Duodenal mucosa (tissue), 2 donors: ENCODE measurements around the gene SORCS2.
"Not testable (repeated sequence)": the region's sequence is repeated elsewhere in the genome, so short reads cannot be mapped to it uniquely, and the experiment has no call there.

Experiments
- H3K27ac ChIP-seq: one replicate; pipeline ENCODE4 v1.7.0; 2013; ENCODE audit warnings: low read depth, low read length
- H3K27me3 ChIP-seq, 2 donors: one replicate each; pipeline ENCODE4 v1.7.0; 2013; ENCODE audit warnings: low read length in 2 of 2, control low read depth in 1 of 2; ENCODE audit not compliant: insufficient read depth in 2 of 2, control insufficient read depth in 1 of 2
- H3K36me3 ChIP-seq, 2 donors: one replicate each; pipeline ENCODE4 v1.7.0; 2013; ENCODE audit warnings: low read length in 2 of 2, control low read depth in 1 of 2; ENCODE audit not compliant: insufficient read depth in 2 of 2, control insufficient read depth in 1 of 2
- H3K4me1 ChIP-seq, 2 donors: one replicate each; pipeline ENCODE4 v1.7.0; 2013; ENCODE audit warnings: low read length in 2 of 2, control low read depth in 1 of 2; ENCODE audit not compliant: insufficient read depth in 2 of 2, control insufficient read depth in 1 of 2
- H3K4me3 ChIP-seq, 2 donors: one replicate each; pipeline ENCODE4 v1.7.0; 2013; ENCODE audit warnings: low read length in 2 of 2, low read depth in 1 of 2
- H3K9ac ChIP-seq, 2 donors: one replicate each; pipeline ENCODE4 v1.7.0; 2013; ENCODE audit warnings: low read length in 2 of 2, low read depth in 1 of 2
- H3K9me3 ChIP-seq, 2 donors: one replicate each; pipeline ENCODE4 v1.7.0; 2013; ENCODE audit warnings: low read length in 2 of 2, control low read depth in 1 of 2; ENCODE audit not compliant: control insufficient read depth in 1 of 2

The SORCS2 gene

GRCh38 chr4:7160439-7160838 lies 31.9 kb upstream of the SORCS2 start:
- Histone ChIP-seq H3K36me3 (no peaks in the 10 kb centered on the region), H3K27me3 (no peaks in the 10 kb centered on the region), H3K4me3 (no peak overlapping the region), H3K9ac (no peak overlapping the region), H3K4me1 (peaks cover 7 to 9% of the 10 kb centered on the region in 2 donors), H3K27ac (no peak overlapping the region), H3K9me3 (no peaks in the 10 kb centered on the region)

- Histone ChIP-seq H3K9me3 (no peaks in the 10 kb centered on the region), H3K4me3 (no peak overlapping the region), H3K9ac (no peak overlapping the region), H3K27ac (no peak overlapping the region), H3K4me1 (peaks cover 5 to 7% of the 10 kb centered on the region in 2 donors), H3K27me3 (no peaks in the 10 kb centered on the region), H3K36me3 (no peaks in the 10 kb centered on the region)
Measured at GRCh38 chr4:7160951-7161440, 31.3 kb upstream of the SORCS2 start.

- Histone ChIP-seq H3K27ac (no peak overlapping the region), H3K36me3 (no peaks in the 10 kb centered on the region), H3K4me3 (no peak overlapping the region), H3K9me3 (no peaks in the 10 kb centered on the region), H3K4me1 (peaks cover 6 to 7% of the 10 kb centered on the region in 2 donors), H3K27me3 (no peaks in the 10 kb centered on the region), H3K9ac (no peak overlapping the region)
Measured at GRCh38 chr4:7161721-7162214, 30.6 kb upstream of the SORCS2 start.

- not testable (repeated sequence) for H3K4me3 ChIP-seq, H3K27me3 ChIP-seq, H3K36me3 ChIP-seq, H3K9me3 ChIP-seq, H3K27ac ChIP-seq, H3K9ac ChIP-seq
- H3K4me1 ChIP-seq = peaks cover 4 to 19% of the 10 kb centered on the region in 2 donors
Measured at GRCh38 chr4:7165056-7165873, 27.1 kb upstream of the SORCS2 start.

GRCh38 chr4:7165874-7166201 lies 26.5 kb upstream of the SORCS2 start:
- Histone ChIP-seq H3K4me3 (no peak overlapping the region), H3K9me3 (no peaks in the 10 kb centered on the region), H3K27me3 (no peaks in the 10 kb centered on the region), H3K36me3 (no peaks in the 10 kb centered on the region), H3K4me1 (peaks cover 4 to 16% of the 10 kb centered on the region in 2 donors), H3K27ac (no peak overlapping the region), H3K9ac (no peak overlapping the region)

- Histone ChIP-seq H3K27me3 (no peaks in the 10 kb centered on the region), H3K27ac (no peak overlapping the region), H3K36me3 (no peaks in the 10 kb centered on the region), H3K4me3 (no peak overlapping the region), H3K4me1 (peaks cover 4 to 16% of the 10 kb centered on the region in 2 donors), H3K9ac (no peak overlapping the region), H3K9me3 (no peaks in the 10 kb centered on the region)
Measured at GRCh38 chr4:7166237-7166636, 26.1 kb upstream of the SORCS2 start.

- H3K4me1 ChIP-seq = peaks cover 4 to 16% of the 10 kb centered on the region in 2 donors
- no peak overlapping the region for H3K27ac ChIP-seq
- no peaks in the 10 kb centered on the region for H3K27me3 ChIP-seq
- H3K4me3 ChIP-seq = no peak overlapping the region
- no peak overlapping the region for H3K9ac ChIP-seq
- no peaks in the 10 kb centered on the region for H3K9me3 ChIP-seq
- H3K36me3 ChIP-seq = no peaks in the 10 kb centered on the region
Measured at GRCh38 chr4:7166981-7167700, 25.2 kb upstream of the SORCS2 start.

GRCh38 chr4:7167706-7168105 lies 24.6 kb upstream of the SORCS2 start:
- H3K27ac ChIP-seq = no peak overlapping the region
- peaks cover 4 to 16% of the 10 kb centered on the region in 2 donors for H3K4me1 ChIP-seq
- H3K4me3 ChIP-seq = no peak overlapping the region
- H3K27me3 ChIP-seq = no peaks in the 10 kb centered on the region
- H3K9ac ChIP-seq = no peak overlapping the region
- H3K36me3 ChIP-seq = no peaks in the 10 kb centered on the region
- no peaks in the 10 kb centered on the region for H3K9me3 ChIP-seq

- H3K4me1 ChIP-seq = peaks cover 4 to 16% of the 10 kb centered on the region in 2 donors
- no peaks in the 10 kb centered on the region for H3K9me3 ChIP-seq
- no peaks in the 10 kb centered on the region for H3K36me3 ChIP-seq
- no peaks in the 10 kb centered on the region for H3K27me3 ChIP-seq
- no peak overlapping the region for H3K4me3 ChIP-seq
- no peak overlapping the region for H3K27ac ChIP-seq
- no peak overlapping the region for H3K9ac ChIP-seq
Measured at GRCh38 chr4:7168106-7168505, 24.2 kb upstream of the SORCS2 start.

- no peak overlapping the region for H3K27ac ChIP-seq
- no peaks in the 10 kb centered on the region for H3K36me3 ChIP-seq
- H3K9me3 ChIP-seq = no peaks in the 10 kb centered on the region
- H3K4me1 ChIP-seq = peaks cover 4 to 16% of the 10 kb centered on the region in 2 donors
- no peak overlapping the region for H3K9ac ChIP-seq
- no peaks in the 10 kb centered on the region for H3K27me3 ChIP-seq
- no peak overlapping the region for H3K4me3 ChIP-seq
Measured at GRCh38 chr4:7169134-7169533, 23.2 kb upstream of the SORCS2 start.
